ENCODE data around the gene P2RX5.

The P2RX5 gene

DNA sequence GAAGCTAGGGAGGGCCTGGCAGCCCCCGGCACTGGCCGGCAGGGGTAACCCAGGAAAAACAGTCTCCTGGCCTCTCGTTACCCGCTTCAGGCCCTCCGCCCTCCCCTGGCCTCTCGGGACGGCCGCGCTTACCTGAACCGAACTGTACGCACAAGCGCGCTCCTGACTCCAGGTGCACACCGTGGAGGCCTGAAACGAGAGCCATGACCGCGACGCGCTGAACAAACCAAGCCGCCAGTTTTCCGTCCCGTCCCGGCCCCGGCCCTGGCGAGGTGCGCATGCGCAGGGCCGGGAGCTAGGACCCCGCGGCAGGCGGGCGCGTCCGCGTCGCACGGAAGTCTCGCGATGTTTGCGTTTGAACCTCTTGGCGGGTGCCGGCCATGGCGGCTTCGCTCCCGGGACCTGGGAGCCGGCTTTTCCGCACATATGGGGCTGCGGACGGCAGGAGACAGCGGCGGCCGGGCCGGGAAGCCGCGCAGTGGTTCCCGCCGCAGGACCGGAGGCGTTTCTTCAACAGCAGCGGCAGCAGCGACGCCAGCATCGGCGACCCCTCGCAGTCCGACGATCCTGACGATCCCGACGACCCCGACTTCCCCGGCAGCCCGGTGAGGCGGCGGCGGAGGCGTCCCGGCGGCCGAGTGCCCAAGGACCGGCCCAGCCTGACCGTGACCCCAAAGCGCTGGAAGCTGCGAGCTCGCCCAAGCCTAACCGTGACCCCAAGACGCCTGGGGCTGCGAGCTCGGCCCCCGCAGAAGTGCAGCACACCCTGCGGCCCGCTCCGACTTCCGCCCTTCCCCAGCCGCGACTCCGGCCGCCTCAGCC lies 27.8 kb upstream of the P2RX5 start, which contains the start of gene HASPIN:
Gene HASPIN (plus strand): TSS at position 348 of the 822 bp plus-strand sequence. CDS start 33 bp downstream, at position 381.
- no peaks in the 10 kb centered on the region for H3K27me3 ChIP-seq (ENCODE audit: low read length)
- H3K9ac ChIP-seq (ENCODE audit: low read length) = peak within 1 kb of the TSS; percentile 91
- H3K4me2 ChIP-seq (ENCODE audit: low read depth, low read length, poor library complexity, severe bottlenecking) = peak within 1 kb of the TSS; percentile 83
- H3F3A ChIP-seq (ENCODE audit: insufficient read depth) = no peaks in the 10 kb centered on the region
- H3K9me2 ChIP-seq (replicated peaks; ENCODE audit: insufficient read depth, low read length) = no peaks in the 10 kb centered on the region
- peak within 1 kb of the TSS; percentile 79 for H3K4me3 ChIP-seq (ENCODE audit: insufficient read depth, low read length, poor library complexity, severe bottlenecking)
- H3K27ac ChIP-seq (ENCODE audit: low read depth, low read length) = peak within 1 kb of the TSS; percentile 56
- peak within 1 kb of the TSS; percentile 80 for H2AFZ ChIP-seq (ENCODE audit: low read depth, low read length, severe bottlenecking)
- no peak for TF ChIP-seq EZH2phosphoT487 (conservative IDR thresholded peaks at IDR 0.05; ENCODE audit: low read length)
- TF ChIP-seq, protein P1, sequence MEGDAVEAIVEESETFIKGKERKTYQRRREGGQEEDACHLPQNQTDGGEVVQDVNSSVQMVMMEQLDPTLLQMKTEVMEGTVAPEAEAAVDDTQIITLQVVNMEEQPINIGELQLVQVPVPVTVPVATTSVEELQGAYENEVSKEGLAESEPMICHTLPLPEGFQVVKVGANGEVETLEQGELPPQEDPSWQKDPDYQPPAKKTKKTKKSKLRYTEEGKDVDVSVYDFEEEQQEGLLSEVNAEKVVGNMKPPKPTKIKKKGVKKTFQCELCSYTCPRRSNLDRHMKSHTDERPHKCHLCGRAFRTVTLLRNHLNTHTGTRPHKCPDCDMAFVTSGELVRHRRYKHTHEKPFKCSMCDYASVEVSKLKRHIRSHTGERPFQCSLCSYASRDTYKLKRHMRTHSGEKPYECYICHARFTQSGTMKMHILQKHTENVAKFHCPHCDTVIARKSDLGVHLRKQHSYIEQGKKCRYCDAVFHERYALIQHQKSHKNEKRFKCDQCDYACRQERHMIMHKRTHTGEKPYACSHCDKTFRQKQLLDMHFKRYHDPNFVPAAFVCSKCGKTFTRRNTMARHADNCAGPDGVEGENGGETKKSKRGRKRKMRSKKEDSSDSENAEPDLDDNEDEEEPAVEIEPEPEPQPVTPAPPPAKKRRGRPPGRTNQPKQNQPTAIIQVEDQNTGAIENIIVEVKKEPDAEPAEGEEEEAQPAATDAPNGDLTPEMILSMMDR (IDR thresholded peaks at IDR 0.05; ENCODE audit: insufficient read depth, low read length, poor library complexity, severe bottlenecking) = no peak
- H3K9me3 ChIP-seq (ENCODE audit: insufficient read depth, low read length) = no peaks in the 10 kb centered on the region
- peaks cover 5% of the 10 kb centered on the region; the same call in 1 of the 2 replicates for H4K20me1 ChIP-seq (ENCODE audit: low read depth, low read length)
- peaks cover 7% of the 10 kb centered on the region; the same call in 1 of the 2 replicates for H3K36me3 ChIP-seq (ENCODE audit: low read length)
- peaks cover 53% of the 10 kb centered on the region for H3K79me2 ChIP-seq (ENCODE audit: insufficient read depth, low read length)

DNA sequence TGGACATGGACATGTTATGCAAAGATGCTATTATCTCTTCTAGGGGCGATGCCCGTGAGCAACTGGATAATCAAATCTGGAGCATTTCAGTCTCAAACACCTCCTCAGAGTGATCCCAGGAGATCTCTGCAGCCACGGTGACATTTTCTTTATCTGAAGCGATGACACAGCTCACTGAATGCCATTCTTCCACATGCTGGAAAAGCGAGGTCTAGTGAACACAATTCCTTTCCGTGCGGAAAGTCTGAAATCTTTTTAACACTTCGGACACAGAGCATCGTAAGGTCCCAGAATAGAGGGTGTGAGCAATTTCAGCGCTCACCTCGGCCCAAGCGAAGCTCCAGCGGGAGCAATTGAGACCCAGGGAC lies 27.2 kb upstream of the P2RX5 start:
- Histone ChIP-seq H3K79me2 (ENCODE audit: insufficient read depth, low read length) (peaks cover 53% of the 10 kb centered on the region), H2AFZ (ENCODE audit: low read depth, low read length, severe bottlenecking) (peak overlapping the region; percentile 60), H3K9me3 (ENCODE audit: insufficient read depth, low read length) (no peaks in the 10 kb centered on the region), H3F3A (ENCODE audit: insufficient read depth) (no peaks in the 10 kb centered on the region), H3K9me2 (replicated peaks; ENCODE audit: insufficient read depth, low read length) (no peaks in the 10 kb centered on the region), H3K4me2 (ENCODE audit: low read depth, low read length, poor library complexity, severe bottlenecking) (peak overlapping the region; percentile 83), H3K27ac (ENCODE audit: low read depth, low read length) (peak overlapping the region; percentile 48), H3K9ac (ENCODE audit: low read length) (peak overlapping the region; percentile 91), H3K4me3 (ENCODE audit: insufficient read depth, low read length, poor library complexity, severe bottlenecking) (peak overlapping the region; percentile 79), H3K36me3 (ENCODE audit: low read length) (peaks cover 12% of the 10 kb centered on the region; the same call in 1 of the 2 replicates), H3K27me3 (ENCODE audit: low read length) (no peaks in the 10 kb centered on the region), H4K20me1 (ENCODE audit: low read depth, low read length) (peaks cover 5% of the 10 kb centered on the region; the same call in 1 of the 2 replicates)
- no peak for TF ChIP-seq EZH2phosphoT487 (conservative IDR thresholded peaks at IDR 0.05; ENCODE audit: low read length)
- TF ChIP-seq, protein P1 (IDR thresholded peaks at IDR 0.05; ENCODE audit: insufficient read depth, low read length, poor library complexity, severe bottlenecking) = no peak

DNA sequence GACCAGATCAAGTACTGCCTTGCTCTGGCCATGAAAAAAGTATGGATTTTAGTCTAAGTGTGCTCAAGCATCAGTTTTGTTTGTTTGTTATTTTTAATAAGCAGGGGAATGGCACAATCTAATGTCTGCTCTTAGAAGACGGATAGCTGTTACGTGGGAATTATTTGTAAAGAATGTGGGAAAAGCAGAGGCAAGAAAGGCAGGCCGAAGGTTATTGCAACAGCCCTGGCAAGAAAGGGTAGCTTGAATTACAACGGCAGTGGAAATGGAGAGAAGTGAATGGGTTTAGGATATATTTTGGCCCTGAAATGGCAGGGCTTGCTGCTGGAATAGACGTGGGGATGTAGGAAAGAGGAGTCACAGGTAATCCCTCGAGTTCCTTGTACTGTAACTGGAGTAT lies 26.8 kb upstream of the P2RX5 start:
- H3K79me2 ChIP-seq (ENCODE audit: insufficient read depth, low read length) = peaks cover 48% of the 10 kb centered on the region
- peaks cover 5% of the 10 kb centered on the region; the same call in 1 of the 2 replicates for H4K20me1 ChIP-seq (ENCODE audit: low read depth, low read length)
- no peaks in the 10 kb centered on the region for H3K27me3 ChIP-seq (ENCODE audit: low read length)
- H3K4me3 ChIP-seq (ENCODE audit: insufficient read depth, low read length, poor library complexity, severe bottlenecking) = peak overlapping the region; percentile 79
- H3K36me3 ChIP-seq (ENCODE audit: low read length) = peaks cover 11% of the 10 kb centered on the region; the same call in 1 of the 2 replicates
- H3K9ac ChIP-seq (ENCODE audit: low read length) = peak overlapping the region; percentile 91
- no peaks in the 10 kb centered on the region for H3K9me2 ChIP-seq (replicated peaks; ENCODE audit: insufficient read depth, low read length)
- no peaks in the 10 kb centered on the region for H3F3A ChIP-seq (ENCODE audit: insufficient read depth)
- H2AFZ ChIP-seq (ENCODE audit: low read depth, low read length, severe bottlenecking) = no peak overlapping the region
- TF ChIP-seq, protein P1 (IDR thresholded peaks at IDR 0.05; ENCODE audit: insufficient read depth, low read length, poor library complexity, severe bottlenecking) = no peak
- no peak for TF ChIP-seq EZH2phosphoT487 (conservative IDR thresholded peaks at IDR 0.05; ENCODE audit: low read length)
- H3K4me2 ChIP-seq (ENCODE audit: low read depth, low read length, poor library complexity, severe bottlenecking) = peak overlapping the region; percentile 83
- H3K9me3 ChIP-seq (ENCODE audit: insufficient read depth, low read length) = no peaks in the 10 kb centered on the region
- no peak overlapping the region for H3K27ac ChIP-seq (ENCODE audit: low read depth, low read length)
